VCaP (cell line): Measurements from ENCODE around the gene KPNA3.

Experiments used
- H3K27ac ChIP-seq: fragments of 450-650 bp; 2 replicates; pipeline ENCODE4 v1.5.1; 2017
- CTCF ChIP-seq: fragments of 450-650 bp; conservative IDR thresholded peaks from 2 replicates; pipeline ENCODE4 v1.5.1; 2017; ENCODE audit warnings: mild to moderate bottlenecking, moderate library complexity

Gene KPNA3

GRCh38 chr13:49831455-49831854, 39.0 kb upstream of the KPNA3 start:
- TF ChIP-seq CTCF: no peak
- no peak overlapping the region for H3K27ac ChIP-seq

DNA sequence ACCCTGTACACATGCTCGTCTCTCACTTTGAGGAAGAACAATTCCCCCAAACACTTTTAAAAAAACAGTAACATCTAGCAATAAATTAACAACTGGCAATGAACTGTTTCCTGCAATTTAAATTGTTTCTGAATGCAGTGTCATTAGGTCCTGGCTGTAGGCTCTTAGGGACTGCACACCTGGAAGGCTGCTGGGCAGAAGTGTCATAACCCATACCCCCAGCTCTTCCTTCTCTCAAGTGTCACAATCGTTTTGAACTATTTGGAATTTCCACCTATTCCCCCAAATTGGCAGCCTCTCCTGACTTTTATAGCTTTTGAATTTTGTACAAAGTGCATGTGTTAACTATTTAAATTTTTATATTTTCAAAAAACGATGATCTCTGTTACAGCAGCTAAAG, 38.2 kb upstream of the KPNA3 start:
- TF ChIP-seq CTCF: no peak
- H3K27ac ChIP-seq: no peak overlapping the region

GRCh38 chr13:49829715-49830114, 37.2 kb upstream of the KPNA3 start:
- TF ChIP-seq CTCF: no peak
- H3K27ac ChIP-seq: no peak overlapping the region

- TF ChIP-seq CTCF: no peak
- no peak overlapping the region; the same call in 1 of the 2 replicates for H3K27ac ChIP-seq
Observed at GRCh38 chr13:49828453-49828852, 36.0 kb upstream of the KPNA3 start.

GRCh38 chr13:49827891-49828290, 35.4 kb upstream of the KPNA3 start:
- peak overlapping the region; percentile 24 for H3K27ac ChIP-seq
- no peak for TF ChIP-seq CTCF

- TF ChIP-seq CTCF: no peak
Observed at GRCh38 chr13:49827336-49827735, 34.9 kb upstream of the KPNA3 start.

GRCh38 chr13:49821216-49822009, 28.9 kb upstream of the KPNA3 start:
- no peak for TF ChIP-seq CTCF
- no peak overlapping the region for H3K27ac ChIP-seq

More at GRCh38 chr13:49827336-49827735, 34.9 kb upstream of the KPNA3 start:
- H3K27ac ChIP-seq: peak overlapping the region; percentile 24
